PC-3 (cell line): ENCODE results near the gene EDIL3. TPM values are rescaled to one million over a fixed set of nuclear protein-coding genes. Genes with fewer than 3 reads are reported as not detected.

Experiments used
- ATAC-seq: fragments of 200-7000 bp; cut with Tn5 transposase; 2 replicates; pipeline ENCODE4 v1.9.1; 2020; ENCODE audit warnings: mild to moderate bottlenecking, moderate library complexity
- BruUV-seq: library from RNA; stranded (reverse); fragments of 400-500 nt; replicated peaks from 2 replicates; lab custom pipeline; 2021; lab: Mats Ljungman, UMichigan
- CTCF ChIA-PET: fragments of 300-600 bp; sonication (Branson Sonifier 250); formaldehyde crosslinking; loops from one replicate; lab custom pipeline; 2022; ENCODE audit warnings: antibody characterized with exemption; lab: Charles Lee
- POLR2A ChIA-PET: fragments of 300-600 bp; sonication (Branson Sonifier 250); formaldehyde crosslinking; loops from one replicate; lab custom pipeline; 2022; ENCODE audit warnings: antibody characterized with exemption; ENCODE audit not compliant: unreplicated experiment; lab: Charles Lee
- DNase-seq: peaks from one replicate; pipeline ENCODE4 v3.0.0-alpha.2; 2015
- H2AFZ ChIP-seq: fragments of 300-600 bp; sonication (generic); 2 replicates; pipeline ENCODE4 v1.6.0; 2016; ENCODE audit warnings: antibody characterized with exemption, low read length
- H3F3A ChIP-seq: fragments of 300-600 bp; sonication (generic); one replicate; pipeline ENCODE4 v1.6.0; 2017; ENCODE audit warnings: antibody characterized with exemption, low read length, control low read depth, mild to moderate bottlenecking; ENCODE audit not compliant: unreplicated experiment
- H3K27ac ChIP-seq: fragments of 300-600 bp; sonication (generic); 2 replicates; pipeline ENCODE4 v1.5.1; 2016; ENCODE audit warnings: mild to moderate bottlenecking, low read length
- H3K27me3 ChIP-seq: fragments of 300-600 bp; sonication (generic); 2 replicates; pipeline ENCODE4 v1.6.1; 2016; ENCODE audit warnings: low read length, mixed read lengths
- H3K36me3 ChIP-seq: fragments of 300-600 bp; sonication (generic); 2 replicates; pipeline ENCODE4 v1.6.1; 2016; ENCODE audit warnings: low read depth, mixed run types, low read length, mixed read lengths
- H3K4me1 ChIP-seq: fragments of 300-600 bp; sonication (generic); 2 replicates; pipeline ENCODE4 v1.5.1; 2016; ENCODE audit warnings: low read length; ENCODE audit not compliant: insufficient read depth
- H3K4me2 ChIP-seq: fragments of 300-600 bp; sonication (generic); 2 replicates; pipeline ENCODE4 v1.6.0; 2016; ENCODE audit warnings: low read length
- H3K4me3 ChIP-seq: fragments of 300-600 bp; sonication (generic); 2 replicates; pipeline ENCODE4 v1.5.1; 2016; ENCODE audit warnings: mild to moderate bottlenecking, low read length, mixed read lengths
- H3K79me2 ChIP-seq: fragments of 300-600 bp; sonication (generic); 2 replicates; pipeline ENCODE4 v1.6.1; 2017; ENCODE audit warnings: low read length, mixed read lengths
- H3K9ac ChIP-seq: fragments of 300-600 bp; sonication (generic); 2 replicates; pipeline ENCODE4 v1.6.0; 2016; ENCODE audit warnings: mild to moderate bottlenecking, low read length
- H3K9me2 ChIP-seq: fragments of 300-600 bp; sonication (generic); replicated peaks from 2 replicates; pipeline ENCODE4 v1.6.1; 2016; ENCODE audit warnings: mixed run types, low read length, mixed read lengths
- H3K9me3 ChIP-seq: fragments of 300-600 bp; sonication (generic); 2 replicates; pipeline ENCODE4 v1.6.1; 2016; ENCODE audit warnings: low read length, mixed read lengths
- H4K20me1 ChIP-seq: fragments of 300-600 bp; sonication (generic); 2 replicates; pipeline ENCODE4 v1.6.1; 2016; ENCODE audit warnings: low read length, mixed read lengths
- EZH2 ChIP-seq: fragments of 300-600 bp; sonication (generic); IDR thresholded peaks from one replicate; pipeline ENCODE4 v1.6.1; 2017; ENCODE audit warnings: antibody characterized with exemption, mild to moderate bottlenecking, low read length; ENCODE audit not compliant: unreplicated experiment
- EZH2phosphoT487 ChIP-seq: fragments of 300-600 bp; sonication (generic); IDR thresholded peaks from 2 replicates; pipeline ENCODE4 v1.6.1; 2018; ENCODE audit warnings: mild to moderate bottlenecking, antibody characterized with exemption, low read length, borderline replicate concordance
- intact Hi-C: fragments of 100-400 bp; cut with micrococcal nuclease; formaldehyde crosslinking; loops from 2 replicates; pipeline ENCODE4 v1.9.0; 2023
- total RNA-seq: library from RNA; depleted of rRNA; stranded (reverse); fragments of >200 nt; gene quantifications from 2 replicates; pipeline ENCODE4 v1.2.3, GENCODE V29; 2014
- TF ChIP-seq, protein P1 (sequence below): fragments of 300-600 bp; sonication (generic); conservative IDR thresholded peaks from 2 replicates; pipeline ENCODE4 v1.5.1; 2017; ENCODE audit warnings: antibody characterized with exemption, low read depth, mild to moderate bottlenecking, low read length

The EDIL3 gene
- total RNA-seq, 1 experiment from 2014 or later: 13.8 TPM

DNA sequence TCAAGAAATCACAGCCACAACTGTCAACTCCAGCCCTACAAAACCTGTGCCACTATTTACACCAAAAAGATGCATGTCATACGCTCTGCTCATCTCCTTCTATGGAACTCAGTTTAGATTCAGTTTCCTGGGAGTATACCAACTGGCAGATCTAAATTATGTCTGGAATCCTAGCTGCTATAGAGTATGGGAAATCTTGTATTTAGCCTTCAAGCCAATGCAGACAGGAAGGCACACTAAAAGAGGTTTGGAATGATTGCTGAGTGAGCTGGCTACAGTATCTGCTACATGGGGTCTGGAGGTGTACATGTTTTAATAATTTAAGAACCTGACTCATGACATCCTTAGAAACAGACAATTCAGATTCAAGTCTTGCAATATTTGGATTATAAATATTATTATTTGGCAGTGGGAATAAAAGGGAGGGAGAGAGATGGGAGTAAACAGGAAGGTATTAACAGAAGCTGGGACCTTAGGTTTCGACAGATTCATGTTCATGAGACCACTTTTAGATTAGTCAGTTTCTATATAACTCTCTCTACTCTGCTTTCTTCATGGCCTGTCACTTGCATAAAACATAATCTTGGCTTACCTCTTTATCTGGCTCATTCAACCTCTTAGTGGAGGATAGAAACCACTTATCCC, 485.2 kb downstream of the EDIL3 start:
- Histone ChIP-seq H3K79me2 (no peaks in the 10 kb centered on the region), H2AFZ (no peak overlapping the region), H3K4me3 (no peak overlapping the region), H4K20me1 (no peaks in the 10 kb centered on the region), H3F3A (no peaks in the 10 kb centered on the region), H3K9ac (no peak overlapping the region), H3K9me3 (no peaks in the 10 kb centered on the region), H3K4me1 (no peaks in the 10 kb centered on the region), H3K9me2 (no peaks in the 10 kb centered on the region), H3K27me3 (no peaks in the 10 kb centered on the region), H3K36me3 (no peaks in the 10 kb centered on the region), H3K4me2 (no peak overlapping the region), H3K27ac (no peak overlapping the region)
- ChIA-PET POLR2A (no interaction called here), CTCF (no interaction called here)
- ATAC-seq (no peak), DNase-seq (no peak)
- intact Hi-C loops: no loop called here
- TF ChIP-seq EZH2phosphoT487: no peak
- no peak for TF ChIP-seq EZH2
- TF ChIP-seq, protein P1, sequence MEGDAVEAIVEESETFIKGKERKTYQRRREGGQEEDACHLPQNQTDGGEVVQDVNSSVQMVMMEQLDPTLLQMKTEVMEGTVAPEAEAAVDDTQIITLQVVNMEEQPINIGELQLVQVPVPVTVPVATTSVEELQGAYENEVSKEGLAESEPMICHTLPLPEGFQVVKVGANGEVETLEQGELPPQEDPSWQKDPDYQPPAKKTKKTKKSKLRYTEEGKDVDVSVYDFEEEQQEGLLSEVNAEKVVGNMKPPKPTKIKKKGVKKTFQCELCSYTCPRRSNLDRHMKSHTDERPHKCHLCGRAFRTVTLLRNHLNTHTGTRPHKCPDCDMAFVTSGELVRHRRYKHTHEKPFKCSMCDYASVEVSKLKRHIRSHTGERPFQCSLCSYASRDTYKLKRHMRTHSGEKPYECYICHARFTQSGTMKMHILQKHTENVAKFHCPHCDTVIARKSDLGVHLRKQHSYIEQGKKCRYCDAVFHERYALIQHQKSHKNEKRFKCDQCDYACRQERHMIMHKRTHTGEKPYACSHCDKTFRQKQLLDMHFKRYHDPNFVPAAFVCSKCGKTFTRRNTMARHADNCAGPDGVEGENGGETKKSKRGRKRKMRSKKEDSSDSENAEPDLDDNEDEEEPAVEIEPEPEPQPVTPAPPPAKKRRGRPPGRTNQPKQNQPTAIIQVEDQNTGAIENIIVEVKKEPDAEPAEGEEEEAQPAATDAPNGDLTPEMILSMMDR: no peak
- BruUV-seq: no TSS peak

DNA sequence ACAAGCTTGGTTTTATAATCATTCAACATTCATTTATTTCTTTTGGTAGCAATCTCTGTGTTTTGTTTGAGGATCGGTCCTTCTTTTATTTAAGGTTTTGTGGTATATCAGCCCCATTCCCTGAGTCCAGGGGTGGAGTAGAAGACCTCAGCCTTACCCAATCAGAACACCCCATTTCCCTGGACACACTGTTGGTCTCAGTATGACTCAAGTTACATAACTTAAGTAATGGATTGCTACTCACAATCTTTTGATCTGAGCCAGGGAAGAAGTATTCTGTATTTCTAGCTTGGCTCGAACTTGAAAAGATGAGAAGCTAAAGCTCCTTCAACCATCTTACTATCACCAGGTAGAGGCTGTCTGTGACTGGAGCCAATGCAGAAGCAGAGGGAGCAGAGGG, 488.8 kb downstream of the EDIL3 start:
- TF ChIP-seq EZH2 (no peak), EZH2phosphoT487 (no peak)
- TF ChIP-seq, protein P1: no peak
- no peaks in the 10 kb centered on the region for H3K79me2 ChIP-seq
- H2AFZ ChIP-seq: no peak overlapping the region
- intact Hi-C loops: no loop called here
- H3K27ac ChIP-seq: no peak overlapping the region
- no peaks in the 10 kb centered on the region for H3K36me3 ChIP-seq
- H3K9me3 ChIP-seq: no peaks in the 10 kb centered on the region
- H3K4me2 ChIP-seq: no peak overlapping the region
- DNase-seq (no peak), ATAC-seq (no peak)
- no TSS peak for BruUV-seq
- no peaks in the 10 kb centered on the region for H4K20me1 ChIP-seq
- ChIA-PET CTCF (no interaction called here), POLR2A (no interaction called here)
- no peak overlapping the region for H3K9ac ChIP-seq
- H3K4me3 ChIP-seq: no peak overlapping the region
- H3K4me1 ChIP-seq: no peaks in the 10 kb centered on the region
- no peaks in the 10 kb centered on the region for H3K27me3 ChIP-seq
- no peaks in the 10 kb centered on the region for H3F3A ChIP-seq
- no peaks in the 10 kb centered on the region for H3K9me2 ChIP-seq

DNA sequence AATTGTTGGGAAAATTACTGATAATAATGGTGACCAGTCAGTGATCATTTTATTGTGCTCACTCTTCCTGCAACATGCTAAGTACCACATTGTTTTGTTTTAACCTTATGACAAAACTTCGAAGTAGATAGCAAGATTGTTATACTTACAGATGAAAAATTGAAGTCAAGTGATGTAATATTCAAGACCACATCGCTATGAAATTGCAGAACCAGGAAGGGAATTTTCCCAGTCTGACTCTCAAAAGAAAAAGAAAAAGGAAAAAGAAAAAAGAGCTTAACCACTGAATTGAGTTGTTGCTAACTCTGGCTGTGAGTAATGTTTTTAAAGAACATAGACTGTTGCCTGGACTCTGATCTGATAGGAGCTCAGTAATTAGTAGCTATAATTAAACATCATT, 493.4 kb downstream of the EDIL3 start:
- no peak overlapping the region for H3K4me2 ChIP-seq
- ATAC-seq (no peak), DNase-seq (no peak)
- POLR2A ChIA-PET: no interaction called here
- intact Hi-C loops: no loop called here
- H3K36me3 ChIP-seq: no peaks in the 10 kb centered on the region
- H3K79me2 ChIP-seq: no peaks in the 10 kb centered on the region
- no peak overlapping the region for H3K4me3 ChIP-seq
- no peaks in the 10 kb centered on the region for H3K27me3 ChIP-seq
- H2AFZ ChIP-seq: no peak overlapping the region
- no peak overlapping the region for H3K27ac ChIP-seq
- no peaks in the 10 kb centered on the region for H3K9me3 ChIP-seq
- TF ChIP-seq, protein P1: no peak
- TF ChIP-seq EZH2phosphoT487 (no peak), EZH2 (no peak)
- H3F3A ChIP-seq: no peaks in the 10 kb centered on the region
- H3K9ac ChIP-seq: no peak overlapping the region
- no peaks in the 10 kb centered on the region for H4K20me1 ChIP-seq
- no TSS peak for BruUV-seq
- no peaks in the 10 kb centered on the region for H3K9me2 ChIP-seq
- CTCF ChIA-PET: no interaction called here
- H3K4me1 ChIP-seq: no peaks in the 10 kb centered on the region; the same call in 1 of the 2 replicates
